H9 (cell line): ENCODE data around the gene PTDSS2. TPM values are rescaled to one million over a fixed set of nuclear protein-coding genes. Genes with fewer than 3 reads are reported as not detected.

Source experiments
- DNase-seq: peaks from one replicate; pipeline ENCODE4 v3.0.0-alpha.2; 2017
- H2AFZ ChIP-seq: one replicate; pipeline ENCODE4 v1.6.1; 2013; ENCODE audit warnings: mild to moderate bottlenecking, low read length, control low read depth, moderate library complexity
- H2AK5ac ChIP-seq: 2 replicates; pipeline ENCODE4 v1.6.1; 2013; ENCODE audit warnings: low read length, control low read depth, mixed read lengths; ENCODE audit not compliant: insufficient read length
- H2BK120ac ChIP-seq: one replicate; pipeline ENCODE4 v1.6.1; 2013; ENCODE audit warnings: low read depth, mild to moderate bottlenecking, low read length, control low read depth, inconsistent platforms; ENCODE audit not compliant: poor library complexity, severe bottlenecking
- H2BK12ac ChIP-seq: 2 replicates; pipeline ENCODE4 v1.6.1; 2013; ENCODE audit warnings: low read length, control low read depth, mixed read lengths, low read depth; ENCODE audit not compliant: insufficient read length
- H2BK15ac ChIP-seq: 2 replicates; pipeline ENCODE4 v1.6.1; 2013; ENCODE audit warnings: low read depth, low read length, control low read depth
- H2BK20ac ChIP-seq: one replicate; pipeline ENCODE4 v1.6.1; 2013; ENCODE audit warnings: low read depth, mild to moderate bottlenecking, low read length, control low read depth, inconsistent platforms; ENCODE audit not compliant: poor library complexity, severe bottlenecking
- H2BK5ac ChIP-seq: 2 replicates; pipeline ENCODE4 v1.6.1; 2013; ENCODE audit warnings: low read length, control low read depth, mixed read lengths; ENCODE audit not compliant: insufficient read length
- H3K14ac ChIP-seq: 2 replicates; pipeline ENCODE4 v1.6.1; 2013; ENCODE audit warnings: low read length, control low read depth; ENCODE audit not compliant: insufficient read depth
- H3K18ac ChIP-seq: 2 replicates; pipeline ENCODE4 v1.6.1; 2013; ENCODE audit warnings: low read depth, mild to moderate bottlenecking, mixed read lengths, low read length, control low read depth; ENCODE audit not compliant: insufficient read length
- H3K23ac ChIP-seq: 2 replicates; pipeline ENCODE4 v1.6.1; 2013; ENCODE audit warnings: low read length, control low read depth, mixed read lengths, low read depth; ENCODE audit not compliant: insufficient read length
- H3K23me2 ChIP-seq: 2 replicates; pipeline ENCODE4 v1.6.1; 2013; ENCODE audit warnings: low read depth, mild to moderate bottlenecking, mixed read lengths, low read length, control low read depth; ENCODE audit not compliant: insufficient read length, poor library complexity, severe bottlenecking
- H3K27ac ChIP-seq: 2 replicates; pipeline ENCODE4 v1.5.1; 2013; ENCODE audit warnings: low read length, control low read depth, mixed read lengths, low read depth; ENCODE audit not compliant: insufficient read length
- H3K27me3 ChIP-seq: 2 replicates; pipeline ENCODE4 v1.6.1; 2013; ENCODE audit warnings: low read length, control low read depth, inconsistent platforms; ENCODE audit not compliant: insufficient read depth
- H3K4ac ChIP-seq: 2 replicates; pipeline ENCODE4 v1.6.1; 2013; ENCODE audit warnings: low read depth, mild to moderate bottlenecking, control low read depth, inconsistent platforms, low read length, moderate library complexity
- H3K4me1 ChIP-seq: 2 replicates; pipeline ENCODE4 v1.6.1; 2013; ENCODE audit warnings: low read length, control low read depth, inconsistent platforms; ENCODE audit not compliant: insufficient read depth
- H3K4me2 ChIP-seq: 2 replicates; pipeline ENCODE4 v1.6.1; 2013; ENCODE audit warnings: low read length, control low read depth, mixed read lengths; ENCODE audit not compliant: insufficient read length, insufficient read depth
- H3K56ac ChIP-seq: 2 replicates; pipeline ENCODE4 v1.6.1; 2013; ENCODE audit warnings: low read depth, mild to moderate bottlenecking, mixed read lengths, low read length, control low read depth; ENCODE audit not compliant: insufficient read length
- H3K79me1 ChIP-seq: 2 replicates; pipeline ENCODE4 v1.6.1; 2013; ENCODE audit warnings: low read depth, mild to moderate bottlenecking, moderate library complexity, low read length, control low read depth, inconsistent platforms; ENCODE audit not compliant: insufficient read depth, poor library complexity, severe bottlenecking
- H3K79me2 ChIP-seq: 2 replicates; pipeline ENCODE4 v1.6.1; 2013; ENCODE audit warnings: low read length, control low read depth, inconsistent platforms; ENCODE audit not compliant: insufficient read depth
- H3K9ac ChIP-seq: 2 replicates; pipeline ENCODE4 v1.6.1; 2013; ENCODE audit warnings: low read length, control low read depth, mixed read lengths; ENCODE audit not compliant: insufficient read length; ENCODE audit errors: extremely low read depth
- H3K9me3 ChIP-seq: one replicate; pipeline ENCODE4 v1.6.1; 2013; ENCODE audit warnings: low read depth, low read length, inconsistent platforms; ENCODE audit not compliant: control insufficient read depth
- H3T11ph ChIP-seq: one replicate; pipeline ENCODE4 v1.6.1; 2013; ENCODE audit warnings: mild to moderate bottlenecking, low read length, control low read depth, inconsistent platforms
- H4K20me1 ChIP-seq: one replicate; pipeline ENCODE4 v1.6.1; 2013; ENCODE audit not compliant: control insufficient read depth, insufficient read length, insufficient read depth
- H4K5ac ChIP-seq: 2 replicates; pipeline ENCODE4 v1.6.1; 2013; ENCODE audit warnings: low read depth, mild to moderate bottlenecking, mixed read lengths, low read length, control low read depth; ENCODE audit not compliant: insufficient read length
- H4K8ac ChIP-seq: replicated peaks from 2 replicates; pipeline ENCODE4 v1.6.1; 2013; ENCODE audit warnings: low read length, control low read depth, mixed read lengths, low read depth; ENCODE audit not compliant: insufficient read length
- H4K91ac ChIP-seq: 2 replicates; pipeline ENCODE4 v1.6.1; 2013; ENCODE audit warnings: low read depth, mild to moderate bottlenecking, moderate library complexity, mixed read lengths, low read length, control low read depth; ENCODE audit not compliant: insufficient read length
- H3K27ac Mint-ChIP-seq, 3 experiments: 2 replicates in 2 of 3; 3 replicates in 1 of 3; pipeline ENCODE4 v1.8.0; 2020 to 2021; ENCODE audit warnings: mixed read lengths in 3 of 3, mild to moderate bottlenecking in 1 of 3, moderate library complexity in 1 of 3
- H3K27me3 Mint-ChIP-seq: 2 replicates; pipeline ENCODE4 v1.8.0; 2021; ENCODE audit warnings: low read depth, mild to moderate bottlenecking, moderate library complexity, mixed read lengths
- H3K36me3 Mint-ChIP-seq, 3 experiments: 2 replicates in 2 of 3; 3 replicates in 1 of 3; pipeline ENCODE4 v1.8.0; 2020 to 2021; ENCODE audit warnings: low read depth in 3 of 3, mixed read lengths in 3 of 3; ENCODE audit not compliant: insufficient read depth in 1 of 3
- H3K4me1 Mint-ChIP-seq, 2 experiments: 2 replicates each; pipeline ENCODE4 v1.8.0; 2020; ENCODE audit warnings: mixed read lengths in 2 of 2
- H3K4me3 Mint-ChIP-seq, 2 experiments: 2 replicates in 1 of 2; 3 replicates in 1 of 2; pipeline ENCODE4 v1.8.0; 2020 to 2021; ENCODE audit warnings: mild to moderate bottlenecking in 2 of 2, mixed read lengths in 2 of 2, moderate library complexity in 1 of 2
- H3K9me3 Mint-ChIP-seq, 2 experiments: 2 replicates in 1 of 2; 3 replicates in 1 of 2; pipeline ENCODE4 v1.8.0; 2020; ENCODE audit warnings: mild to moderate bottlenecking in 2 of 2, mixed read lengths in 2 of 2, moderate library complexity in 1 of 2
- CTCF ChIP-seq: fragments of 200-600 bp; sonication (generic); conservative IDR thresholded peaks from 3 replicates; pipeline ENCODE4 v1.8.0; 2021; ENCODE audit warnings: antibody characterized with exemption, mild to moderate bottlenecking
- WGBS: extraction: QIAGEN DNeasy Blood & Tissue Kit; methylation state at CpG from one replicate; pipeline ENCODE4 v1.1.7; 2013; ENCODE audit warnings: missing lambda C conversion rate, low lambda C conversion rate, mixed read lengths; ENCODE audit not compliant: insufficient read length; ENCODE audit errors: extremely low coverage; 5-methylcytosine and 5-hydroxymethylcytosine counted together
- total RNA-seq: library from RNA; stranded (reverse); gene quantifications from 2 replicates; pipeline ENCODE4 v1.2.1, GENCODE V29; 2021

PTDSS2 gene
- total RNA-seq, 1 experiment from 2014 or later: 55.3 TPM

- H2AK5ac ChIP-seq: no peak overlapping the region
- Mint-ChIP-seq H3K27ac (no peak overlapping the region; a peak in 1 of 7 replicates), H3K36me3 (peaks cover 24 to 44% (median 35%) of the 10 kb centered on the region in 3 experiments), H3K27me3 (peaks cover under 1% of the 10 kb centered on the region; the same call in 1 of the 2 replicates), H3K4me1 (peaks cover 3 to 6% of the 10 kb centered on the region in 2 experiments; a peak in 2 of 4 replicates), H3K4me3 (no peak overlapping the region), H3K9me3 (peaks cover 4 to 5% of the 10 kb centered on the region in 2 experiments)
- no peak overlapping the region for H3K4me2 ChIP-seq
- no peaks in the 10 kb centered on the region for H3K27me3 ChIP-seq
- no peak overlapping the region for H3K4ac ChIP-seq
- H3K79me2 ChIP-seq: peaks cover 2% of the 10 kb centered on the region; the same call in 1 of the 2 replicates
- DNase-seq: no peak
- H3K9ac ChIP-seq: no peak overlapping the region
- no peak for TF ChIP-seq CTCF
- no peaks in the 10 kb centered on the region for H4K20me1 ChIP-seq
- H3K23ac ChIP-seq: no peak overlapping the region
- no peak overlapping the region for H2BK20ac ChIP-seq
- no peak overlapping the region for H2BK5ac ChIP-seq
- H3K18ac ChIP-seq: no peak overlapping the region
- no peak overlapping the region for H3K27ac ChIP-seq
- no peak overlapping the region for H2BK120ac ChIP-seq
- H3K79me1 ChIP-seq: no peaks in the 10 kb centered on the region
- no peak overlapping the region for H4K8ac ChIP-seq
- H3K23me2 ChIP-seq: peaks cover 13% of the 10 kb centered on the region
- no peak overlapping the region for H3K56ac ChIP-seq
- no peak overlapping the region for H3K14ac ChIP-seq
- no peak overlapping the region for H2BK15ac ChIP-seq
- H3K4me1 ChIP-seq: no peaks in the 10 kb centered on the region
- H4K5ac ChIP-seq: no peak overlapping the region
- no peak overlapping the region for H2BK12ac ChIP-seq
- no peaks in the 10 kb centered on the region for H3K9me3 ChIP-seq
- WGBS: no CpG with 5 or more reads among the region's 10 CpGs
- H2AFZ ChIP-seq: no peak overlapping the region
- no peak overlapping the region for H3T11ph ChIP-seq
- no peak overlapping the region for H4K91ac ChIP-seq
Observed at GRCh38 chr11:502288-503178, 52.5 kb downstream of the PTDSS2 start.
